HG03439 (cell line): ENCODE results near the gene MSRB2.
"Not testable (repeated sequence)": the region's sequence is repeated elsewhere in the genome, so short reads cannot be mapped to it uniquely, and the experiment has no call there.

ENCODE experiments used
- ATAC-seq: cut with Tn5 transposase; IDR thresholded peaks from one replicate; pipeline ENCODE4 v1.9.1; 2021; ENCODE audit warnings: mild to moderate bottlenecking, moderate library complexity; ENCODE audit not compliant: unreplicated experiment

Gene MSRB2

GRCh38 chr10:23095404-23095965 is at the start of gene MSRB2:
MSRB2 (plus strand) TSS chr10:23095579; CDS start chr10:23095609, 30 bp downstream.
- peak; percentile 85 for ATAC-seq

DNA sequence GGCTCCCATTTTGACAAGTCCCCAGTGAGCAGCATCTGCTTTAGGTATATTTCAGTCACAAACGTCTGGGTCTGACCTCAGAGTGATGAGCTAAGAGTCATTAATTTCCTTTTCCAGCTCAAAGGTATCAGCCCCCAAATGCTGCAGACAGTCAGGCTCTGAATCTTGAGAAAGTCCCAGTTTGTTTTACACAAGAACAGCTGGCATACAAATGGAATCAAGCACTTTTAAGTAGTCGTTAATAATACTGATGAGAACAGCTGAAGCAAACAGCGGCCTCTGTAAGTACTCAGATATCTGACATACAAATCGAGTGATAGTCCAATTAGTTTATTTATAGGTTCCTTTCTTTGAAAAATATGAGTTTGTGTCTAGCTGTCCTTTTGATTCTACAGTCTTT is 49.4 kb upstream of the MSRB2 start:
- no peak for ATAC-seq

DNA sequence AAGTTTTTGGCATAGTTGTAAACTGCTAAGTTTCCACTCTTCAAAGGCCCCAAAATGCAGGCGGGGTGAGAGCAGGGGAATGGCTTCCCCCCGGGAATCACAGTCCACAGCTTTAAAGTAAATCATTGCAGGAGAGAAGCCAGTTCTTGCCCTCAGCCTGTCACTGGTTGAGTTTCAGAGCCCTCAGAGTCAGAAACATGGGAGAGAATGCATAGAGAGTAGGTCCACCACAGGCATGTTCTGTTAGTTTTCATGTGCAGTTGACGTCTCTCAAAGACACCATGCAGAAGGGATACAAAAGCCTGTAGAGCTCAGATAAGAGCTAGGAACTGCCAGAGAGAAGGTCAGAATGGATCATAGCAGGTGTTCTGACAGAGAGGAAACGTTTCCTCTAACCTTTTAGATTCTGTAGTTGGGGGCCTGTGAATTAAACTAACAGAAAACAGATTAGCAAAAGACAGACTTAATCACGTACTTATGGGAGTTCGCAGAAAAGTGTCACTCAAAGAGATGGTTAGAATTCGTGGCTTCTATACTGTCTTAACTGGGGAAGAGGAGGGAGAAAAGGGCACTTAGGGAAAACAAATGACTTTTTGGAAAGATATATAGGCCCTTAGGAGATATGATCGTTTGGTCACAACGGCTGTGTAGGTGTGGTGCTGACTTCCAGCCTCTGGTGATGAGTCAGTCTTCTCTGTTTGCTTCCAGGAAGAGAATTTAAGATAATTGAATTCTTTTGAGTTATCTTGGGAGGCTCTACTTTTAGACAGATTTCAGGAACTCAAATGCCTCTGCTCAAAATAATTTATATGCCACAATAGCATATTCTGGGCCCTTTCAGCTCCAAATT is 48.0 kb upstream of the MSRB2 start:
- ATAC-seq: no peak

GRCh38 chr10:23048191-23048590 is 47.2 kb upstream of the MSRB2 start:
- no peak for ATAC-seq

GRCh38 chr10:23051278-23051677 is 44.1 kb upstream of the MSRB2 start:
- no peak for ATAC-seq

GRCh38 chr10:23051855-23052331 is 43.5 kb upstream of the MSRB2 start:
- no peak for ATAC-seq

DNA sequence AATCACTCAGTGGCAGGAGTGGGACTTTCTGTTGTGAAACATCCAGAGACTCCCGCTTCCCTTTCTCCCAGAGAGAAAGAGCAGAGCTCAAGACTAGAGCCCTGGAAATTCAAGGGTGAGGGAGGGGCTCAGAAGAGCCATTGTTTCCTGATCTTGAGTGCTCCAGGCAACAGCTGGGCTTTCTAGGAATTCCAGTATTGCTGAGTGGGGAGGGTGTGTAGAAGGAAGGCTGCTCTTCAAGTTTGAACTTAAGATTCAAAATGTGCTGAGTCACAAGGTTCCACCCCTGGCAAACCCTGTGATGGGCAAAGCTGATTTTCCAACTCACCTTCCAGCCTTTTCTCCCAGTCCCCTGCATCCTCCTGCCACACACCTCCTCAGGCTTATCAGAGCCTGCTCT is 42.3 kb upstream of the MSRB2 start:
- no peak for ATAC-seq

DNA sequence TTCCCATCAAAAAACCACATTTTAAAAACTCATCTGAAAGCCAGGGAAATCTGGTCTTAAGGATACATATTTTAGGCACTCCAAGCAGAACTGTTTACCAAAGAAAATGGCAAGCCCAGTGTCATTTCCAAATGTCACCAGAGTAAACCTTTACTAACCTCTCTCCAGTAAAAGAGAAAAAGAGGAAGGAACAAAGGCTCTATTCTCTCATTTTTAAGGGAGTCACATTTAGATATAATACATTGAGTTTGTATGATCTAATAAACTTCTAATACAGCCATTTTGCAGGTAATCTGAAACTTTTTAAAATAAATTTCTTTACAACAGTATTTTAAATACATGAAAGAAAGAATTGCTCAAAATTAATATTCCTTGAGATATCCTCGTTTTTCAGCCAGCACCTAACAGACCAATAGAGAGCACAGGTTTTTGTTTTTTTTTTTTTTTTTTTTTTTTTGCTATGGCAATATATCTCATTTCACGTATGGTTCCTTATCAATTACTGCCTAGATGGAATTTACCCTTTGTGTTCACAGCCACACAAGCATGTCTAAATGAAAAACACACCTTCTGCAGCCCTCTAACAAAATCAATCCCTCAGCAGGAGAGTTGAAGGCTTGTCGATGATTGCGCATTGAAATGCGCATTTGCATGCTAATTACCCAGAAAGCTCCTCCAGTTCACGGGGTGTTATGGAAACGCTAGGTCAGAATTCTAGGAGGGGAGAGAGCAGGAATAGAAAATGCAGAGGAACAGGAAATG is 39.8 kb upstream of the MSRB2 start:
- ATAC-seq: no peak

GRCh38 chr10:23056186-23056579 is 39.2 kb upstream of the MSRB2 start:
- no peak for ATAC-seq

DNA sequence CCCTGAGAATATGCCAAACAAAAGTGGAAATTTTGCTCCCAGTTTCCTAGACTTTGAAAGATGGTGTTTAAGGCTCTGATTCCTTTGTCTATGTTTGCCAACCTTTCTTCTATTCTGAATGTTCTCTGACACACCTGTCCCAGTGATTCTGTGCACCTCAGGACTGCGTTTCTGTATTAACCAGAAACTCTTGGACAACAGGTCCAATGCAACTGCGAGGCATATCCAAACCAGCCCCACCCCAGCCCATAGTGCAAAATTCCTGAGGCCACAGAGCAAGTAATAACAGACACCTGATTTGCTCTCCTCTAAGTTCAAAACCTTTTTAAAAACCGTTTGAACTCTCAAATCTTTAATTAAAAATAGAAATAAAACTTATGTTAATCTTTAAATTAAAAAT is 37.0 kb upstream of the MSRB2 start:
- no peak for ATAC-seq

DNA sequence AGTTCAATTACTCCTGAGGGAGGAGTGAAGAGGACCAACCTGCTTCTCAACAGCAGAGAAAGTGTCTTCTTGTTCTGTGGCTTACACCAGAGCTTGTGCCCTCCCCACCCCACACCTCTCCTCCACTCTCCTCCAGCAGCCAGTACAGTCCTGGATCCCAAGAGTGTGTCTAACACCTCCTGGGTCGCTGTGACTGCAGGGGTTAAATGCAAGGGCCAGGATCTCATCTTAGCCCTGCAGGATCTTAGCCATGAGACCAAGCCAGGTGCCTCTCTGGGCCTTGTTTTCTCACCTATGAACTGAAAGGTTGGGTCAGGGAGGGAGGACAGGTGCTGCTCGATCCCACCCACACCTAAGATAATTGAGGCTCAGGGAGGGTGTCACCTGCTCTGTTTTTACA is 34.5 kb upstream of the MSRB2 start:
- ATAC-seq: no peak

DNA sequence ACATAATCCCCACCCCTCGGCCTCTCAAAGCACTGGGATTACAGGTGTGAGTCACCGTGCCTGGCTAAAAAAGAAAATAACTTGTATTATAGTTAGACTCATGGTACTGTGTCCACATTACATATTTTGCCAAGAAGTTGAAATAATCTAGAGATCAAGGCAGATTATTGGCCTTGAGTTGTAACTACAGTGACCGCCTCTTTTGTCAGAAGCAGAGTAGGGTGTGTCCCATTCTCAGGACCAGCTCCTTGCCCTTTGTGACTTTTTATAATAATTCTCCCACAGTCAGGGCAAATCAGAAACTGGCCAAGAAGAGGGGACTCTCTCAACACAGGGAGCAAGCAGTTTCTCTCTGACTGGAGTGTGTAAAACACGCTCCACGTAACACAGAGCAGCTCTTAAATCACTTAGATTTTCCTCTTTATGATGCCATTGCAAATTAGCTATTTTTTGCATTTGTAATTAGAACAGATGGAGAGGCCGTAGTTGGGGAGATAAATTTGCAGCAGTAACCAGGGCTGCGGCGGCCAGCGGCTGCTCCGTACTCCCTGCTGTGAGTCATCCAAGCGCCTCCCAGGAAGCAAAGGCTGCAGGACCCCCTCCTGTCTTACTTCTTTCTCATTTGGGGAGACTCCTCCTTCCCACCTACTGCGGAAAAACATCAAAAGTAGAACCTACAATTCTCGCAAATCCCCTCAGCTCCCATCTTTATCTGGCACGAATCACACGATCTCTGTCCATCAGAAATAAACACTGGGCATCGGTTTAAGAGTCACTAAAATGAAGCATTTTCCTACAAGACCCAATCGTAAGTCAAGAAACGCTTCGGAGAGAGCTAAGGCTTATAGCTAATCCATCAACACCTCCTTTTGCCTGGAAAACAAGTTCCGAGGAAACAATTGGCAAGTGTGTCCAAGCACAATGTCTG is 32.1 kb upstream of the MSRB2 start:
- no peak for ATAC-seq

GRCh38 chr10:23063973-23064812 is 31.2 kb upstream of the MSRB2 start:
- ATAC-seq: no peak

DNA sequence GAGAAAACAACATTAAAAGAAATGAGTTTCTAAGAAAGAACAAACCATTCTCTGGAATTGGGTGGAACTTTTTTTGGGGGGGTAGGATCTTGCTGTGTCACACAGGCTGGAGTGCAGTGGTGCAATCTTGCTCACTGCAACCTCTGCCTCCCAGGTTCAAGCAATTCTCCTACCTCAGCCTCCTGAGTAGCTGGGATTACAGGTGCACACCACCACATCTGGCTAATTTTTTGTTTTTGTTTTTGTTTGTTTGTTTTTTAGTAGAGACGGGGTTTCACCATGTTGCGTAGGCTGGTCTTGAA is 30.6 kb upstream of the MSRB2 start:
- ATAC-seq: not testable (repeated sequence)

GRCh38 chr10:23065181-23065948 is 30.0 kb upstream of the MSRB2 start:
- no peak for ATAC-seq

GRCh38 chr10:23067337-23067736 is 28.0 kb upstream of the MSRB2 start:
- ATAC-seq: no peak

DNA sequence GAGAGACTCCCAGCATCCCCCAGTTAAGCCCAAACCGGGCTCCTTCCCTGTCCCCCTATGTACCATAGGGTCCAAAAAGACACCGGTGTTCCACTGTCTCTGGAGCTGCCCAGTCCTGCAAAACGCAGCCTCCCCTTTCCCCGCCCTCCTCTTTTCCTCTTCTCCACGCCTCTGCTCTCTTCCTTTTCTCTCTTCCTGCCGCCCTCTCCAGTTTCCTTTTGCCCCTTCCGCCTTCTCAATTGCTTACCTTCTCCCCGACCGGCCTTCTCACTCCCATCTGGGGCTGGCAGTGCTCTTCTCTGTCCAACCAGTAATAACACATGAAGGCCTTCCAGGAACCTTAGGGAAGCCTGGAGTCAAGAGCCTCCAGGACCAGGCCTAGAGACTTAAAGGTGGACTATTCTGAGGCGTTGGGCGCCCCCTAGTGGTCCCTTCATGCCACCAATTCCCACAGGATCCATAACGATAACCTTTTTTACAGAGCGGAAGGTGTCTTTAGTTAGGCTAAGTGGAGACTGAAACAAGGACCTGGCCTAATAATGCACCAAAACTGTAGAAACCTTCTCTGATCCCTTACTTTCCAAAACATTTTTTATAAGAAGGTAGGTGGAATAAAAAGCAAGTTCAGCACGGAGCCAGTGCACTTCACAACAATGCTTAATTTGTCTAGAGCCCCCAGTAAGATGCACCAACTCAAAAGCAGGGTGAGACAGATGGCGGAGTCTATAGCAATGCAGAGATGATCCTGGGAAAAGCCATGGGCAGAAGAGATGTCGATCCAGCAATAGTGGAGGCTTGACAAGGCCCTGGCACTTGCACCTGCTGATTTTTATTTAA is 27.2 kb upstream of the MSRB2 start:
- no peak for ATAC-seq
